T follicular helper cell (primary cell): Measurements from ENCODE around the gene MAGED4B.
"Not testable (repeated sequence)": the region's sequence is repeated elsewhere in the genome, so short reads cannot be mapped to it uniquely, and the experiment has no call there.

Experiments
- DNase-seq: peaks from one replicate; pipeline ENCODE4 v3.0.0-alpha.2; 2020; ENCODE audit warnings: low read depth
- total RNA-seq, 2 experiments: gene quantifications; one replicate each; lab custom pipeline; 2026; lab: John Stamatoyannopoulos, UW

MAGED4B gene, protein sequence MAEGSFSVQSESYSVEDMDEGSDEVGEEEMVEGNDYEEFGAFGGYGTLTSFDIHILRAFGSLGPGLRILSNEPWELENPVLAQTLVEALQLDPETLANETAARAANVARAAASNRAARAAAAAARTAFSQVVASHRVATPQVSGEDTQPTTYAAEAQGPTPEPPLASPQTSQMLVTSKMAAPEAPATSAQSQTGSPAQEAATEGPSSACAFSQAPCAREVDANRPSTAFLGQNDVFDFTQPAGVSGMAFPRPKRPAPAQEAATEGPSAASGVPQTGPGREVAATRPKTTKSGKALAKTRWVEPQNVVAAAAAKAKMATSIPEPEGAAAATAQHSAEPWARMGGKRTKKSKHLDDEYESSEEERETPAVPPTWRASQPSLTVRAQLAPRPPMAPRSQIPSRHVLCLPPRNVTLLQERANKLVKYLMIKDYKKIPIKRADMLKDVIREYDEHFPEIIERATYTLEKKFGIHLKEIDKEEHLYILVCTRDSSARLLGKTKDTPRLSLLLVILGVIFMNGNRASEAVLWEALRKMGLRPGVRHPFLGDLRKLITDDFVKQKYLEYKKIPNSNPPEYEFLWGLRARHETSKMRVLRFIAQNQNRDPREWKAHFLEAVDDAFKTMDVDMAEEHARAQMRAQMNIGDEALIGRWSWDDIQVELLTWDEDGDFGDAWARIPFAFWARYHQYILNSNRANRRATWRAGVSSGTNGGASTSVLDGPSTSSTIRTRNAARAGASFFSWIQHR
- total RNA-seq: 0 reads per million in 2 experiments

DNA sequence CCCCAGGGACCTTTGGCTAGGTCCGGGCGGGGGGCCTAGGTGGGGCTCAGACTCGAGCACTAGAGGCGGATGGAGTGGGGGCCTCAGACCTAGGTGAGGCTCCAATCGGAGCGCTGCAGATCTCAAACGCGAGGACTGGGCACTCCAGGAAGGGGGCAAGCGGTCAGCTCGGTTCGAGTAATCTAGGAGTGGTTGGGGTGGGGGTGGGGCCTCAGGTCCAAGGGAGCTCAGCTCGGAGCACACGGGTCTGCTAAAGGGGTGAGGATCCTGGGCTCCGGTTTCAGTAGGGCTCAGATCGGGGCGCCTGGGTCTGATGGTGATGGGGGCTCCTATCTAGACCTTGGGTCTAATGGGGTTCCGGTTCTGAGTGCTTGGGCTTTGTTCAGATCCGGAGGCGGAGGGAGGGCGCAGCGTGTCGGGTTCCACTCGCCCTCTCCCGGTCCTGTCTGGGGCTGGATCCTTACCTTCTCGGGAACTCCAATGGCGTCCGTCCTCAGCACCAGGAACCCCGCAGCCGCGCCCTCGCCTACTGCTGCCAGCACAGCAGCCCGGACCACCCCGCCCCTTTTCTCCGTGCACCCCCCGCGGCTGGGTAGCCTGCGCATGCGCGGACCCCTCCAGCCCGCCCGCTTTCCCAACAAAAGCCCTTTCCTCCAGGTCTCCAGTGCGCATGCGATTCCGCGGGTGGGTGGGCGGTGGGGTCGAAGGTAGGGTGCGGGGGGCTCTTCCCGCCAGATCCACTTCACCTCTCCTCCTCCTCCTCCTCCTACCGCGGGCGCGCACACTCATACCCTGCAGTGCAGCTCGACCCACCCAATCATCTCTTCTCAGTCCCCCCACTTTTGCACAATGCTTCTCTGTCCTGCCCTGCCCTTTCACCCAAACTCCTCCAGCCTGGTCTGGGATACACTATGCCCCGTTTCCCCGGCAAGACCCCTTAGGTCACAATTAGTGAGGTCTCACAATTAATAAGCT, at the start of gene MAGED4B:
Gene MAGED4B, minus strand, starts transcription at position 518 of the 975 bp plus-strand sequence. CDS start 1,011 bp downstream, outside the sequence.
- DNase-seq: not testable (repeated sequence)

DNA sequence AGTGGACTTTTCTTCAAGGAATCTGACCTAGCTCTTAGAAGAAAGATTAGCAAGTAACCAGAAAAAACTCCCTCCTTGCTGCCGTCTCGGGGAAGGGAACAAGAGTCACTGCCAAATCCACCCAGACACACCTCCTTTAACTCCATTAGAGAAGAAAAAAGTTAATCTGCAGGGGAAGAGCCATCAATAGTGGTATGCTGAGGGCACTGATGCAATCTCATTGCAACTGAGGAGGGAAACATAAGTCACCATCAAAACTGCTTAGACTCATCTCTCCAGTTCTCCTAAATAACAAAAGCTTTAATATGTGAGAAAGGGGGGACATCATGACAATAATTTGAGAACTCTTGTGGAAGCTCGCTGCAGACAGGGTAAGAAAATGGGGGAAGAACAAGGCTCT, 49.3 kb upstream of the MAGED4B start:
- no peak for DNase-seq

DNA sequence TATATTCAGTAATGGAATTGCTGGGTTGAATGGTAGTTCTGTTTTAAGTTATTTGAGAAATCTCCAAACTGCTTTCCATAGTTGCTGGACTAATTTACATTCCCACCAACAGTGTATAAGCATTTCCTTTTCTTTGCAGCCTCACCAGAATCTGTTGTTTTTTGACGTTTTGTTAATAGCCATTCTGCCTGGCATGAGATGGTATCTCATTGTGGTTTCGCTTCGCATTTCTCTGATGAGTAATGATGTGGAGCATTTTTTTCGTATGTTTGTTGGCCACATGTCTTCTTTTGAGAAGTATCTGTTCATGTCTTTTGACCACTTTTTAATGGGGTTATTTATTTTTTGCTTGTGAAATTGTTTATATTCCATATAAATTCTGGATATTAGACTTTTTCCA, 13.6 kb upstream of the MAGED4B start:
- DNase-seq: no peak

DNA sequence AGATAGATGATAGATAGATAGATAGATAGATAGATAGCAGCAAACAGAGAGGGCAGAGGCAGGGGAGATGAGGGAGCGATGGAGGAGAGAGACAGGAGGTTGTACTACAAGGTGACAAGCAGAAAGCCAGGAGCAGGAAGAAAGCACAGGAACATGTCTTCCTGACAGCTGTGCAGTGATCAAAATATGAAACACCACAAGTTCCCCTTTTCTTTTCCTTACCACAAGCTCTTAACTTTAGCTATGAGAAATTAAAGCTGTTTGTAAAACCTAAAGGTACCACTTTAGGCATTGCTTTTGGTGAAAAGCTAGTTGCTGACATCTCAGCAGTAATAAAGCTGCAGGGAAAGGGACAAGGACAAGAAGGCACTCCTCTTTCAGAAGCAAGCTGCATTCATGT, 9.1 kb upstream of the MAGED4B start:
- no peak for DNase-seq

DNA sequence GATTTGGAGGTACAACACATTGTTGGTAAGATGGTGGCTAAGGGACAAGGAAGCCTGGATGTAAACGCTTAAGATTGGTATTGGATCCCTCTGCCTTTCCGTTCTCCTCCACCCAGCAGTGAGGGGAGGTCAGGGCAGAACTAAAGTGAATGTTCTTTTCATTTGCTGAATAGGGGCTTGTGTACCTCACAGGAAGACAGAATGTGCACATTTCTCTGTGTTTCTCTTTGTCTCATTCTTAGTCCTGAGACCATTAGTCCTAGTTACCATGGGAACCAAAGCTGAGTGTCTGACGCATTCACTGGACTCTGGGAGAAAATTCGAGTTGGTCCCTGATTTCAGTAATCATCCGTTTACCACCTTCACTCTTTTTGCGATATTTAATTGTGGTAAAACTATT, 26.7 kb downstream of the MAGED4B start:
- not testable (repeated sequence) for DNase-seq

DNA sequence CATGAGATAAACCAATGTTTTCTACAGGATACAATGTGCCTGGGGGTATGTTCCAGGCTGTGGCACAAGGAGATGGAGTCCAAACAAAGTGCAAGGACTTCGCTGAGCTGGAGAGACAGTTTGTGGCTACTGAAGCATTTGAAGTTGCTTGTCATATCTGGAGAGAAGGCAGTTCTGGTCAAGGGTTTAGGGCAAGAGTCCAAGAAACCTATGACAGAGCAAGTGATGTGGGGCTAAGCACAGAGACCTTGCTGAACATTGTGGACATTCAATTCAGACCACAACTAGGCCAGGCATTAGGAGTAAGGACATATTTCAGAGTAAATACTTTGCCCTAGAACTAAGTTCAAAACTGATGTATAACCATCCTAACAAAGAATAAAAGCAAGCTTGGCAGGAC, 34.8 kb downstream of the MAGED4B start:
- no peak for DNase-seq

DNA sequence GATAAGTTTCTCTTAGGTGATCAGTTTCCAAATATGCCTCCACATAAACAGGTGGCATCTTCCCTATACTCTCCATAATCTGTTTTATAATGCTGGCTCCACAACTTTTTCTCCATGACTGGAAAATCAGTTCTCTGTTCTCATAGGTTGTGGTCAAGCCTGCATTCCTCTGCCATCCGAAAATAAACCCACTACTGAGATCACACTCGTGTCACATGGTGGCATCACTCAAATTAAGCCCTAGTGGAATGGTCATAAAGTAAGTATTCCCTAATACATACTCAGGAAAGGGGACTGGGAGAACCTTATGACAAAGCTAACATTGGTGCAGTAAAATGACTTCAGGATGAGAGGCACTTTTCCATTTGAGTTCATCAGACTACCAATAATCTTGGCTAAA, 37.6 kb downstream of the MAGED4B start:
- no peak for DNase-seq

DNA sequence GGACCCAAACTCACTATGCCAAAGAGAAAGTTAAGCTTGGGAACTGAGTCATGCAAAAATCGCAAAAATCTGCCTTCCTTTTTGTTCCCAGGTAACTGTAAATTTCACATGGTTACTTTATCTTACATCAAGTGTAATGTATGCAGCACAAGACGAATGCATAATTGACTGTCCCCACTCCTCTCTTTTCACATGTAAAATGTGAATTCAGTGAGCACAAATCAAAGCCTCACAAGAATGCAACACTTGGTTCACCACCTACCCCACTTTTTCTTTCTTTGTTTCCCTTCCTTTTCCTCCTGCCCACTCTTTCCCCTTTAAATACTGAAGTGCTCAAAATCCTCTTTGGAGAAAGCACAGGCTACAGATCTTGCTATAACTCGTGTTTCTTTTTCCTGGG, 53.2 kb downstream of the MAGED4B start:
- no peak for DNase-seq
